Testis (tissue), 2 donors: Measurements from ENCODE around the gene VSTM5.
"Not testable (repeated sequence)": the region's sequence is repeated elsewhere in the genome, so short reads cannot be mapped to it uniquely, and the experiment has no call there.

Source experiments
- POLR2A ChIP-seq: fragments of 450-650 bp; IDR thresholded peaks from one replicate; pipeline ENCODE4 v1.6.1; 2017; ENCODE audit warnings: antibody characterized with exemption, mild to moderate bottlenecking, moderate library complexity
- TF ChIP-seq, protein P1 (sequence below), 3 experiments: fragments of 450-650 bp in 2 of 3; fragments of 200-600 bp in 1 of 3; sonication (generic) in 1 of 3; IDR thresholded peaks; one replicate each; pipeline ENCODE4 v1.5.1; 2016 to 2019; ENCODE audit warnings: antibody characterized with exemption in 3 of 3, mild to moderate bottlenecking in 2 of 3, moderate library complexity in 1 of 3

DNA sequence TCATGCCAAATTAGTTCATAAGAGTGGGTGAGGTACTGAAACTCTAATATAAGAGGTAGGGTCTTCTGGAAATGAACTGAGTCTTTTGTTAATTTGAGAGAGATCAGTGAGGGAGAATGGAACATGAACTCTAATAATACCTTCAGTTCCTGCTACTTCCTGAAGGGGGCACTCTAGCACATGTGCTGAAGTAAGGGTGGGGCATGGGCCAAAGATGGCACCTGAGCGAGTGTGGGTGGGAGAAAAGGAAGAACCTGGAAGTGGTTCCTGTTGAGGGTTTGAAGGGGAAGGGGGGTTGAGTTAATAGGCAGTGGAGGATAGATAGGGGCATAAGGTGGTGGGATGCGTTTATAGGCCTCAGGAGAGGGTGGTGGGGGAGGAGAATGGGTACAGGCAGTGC, 18.0 kb upstream of the VSTM5 start:
- TF ChIP-seq, protein P1, sequence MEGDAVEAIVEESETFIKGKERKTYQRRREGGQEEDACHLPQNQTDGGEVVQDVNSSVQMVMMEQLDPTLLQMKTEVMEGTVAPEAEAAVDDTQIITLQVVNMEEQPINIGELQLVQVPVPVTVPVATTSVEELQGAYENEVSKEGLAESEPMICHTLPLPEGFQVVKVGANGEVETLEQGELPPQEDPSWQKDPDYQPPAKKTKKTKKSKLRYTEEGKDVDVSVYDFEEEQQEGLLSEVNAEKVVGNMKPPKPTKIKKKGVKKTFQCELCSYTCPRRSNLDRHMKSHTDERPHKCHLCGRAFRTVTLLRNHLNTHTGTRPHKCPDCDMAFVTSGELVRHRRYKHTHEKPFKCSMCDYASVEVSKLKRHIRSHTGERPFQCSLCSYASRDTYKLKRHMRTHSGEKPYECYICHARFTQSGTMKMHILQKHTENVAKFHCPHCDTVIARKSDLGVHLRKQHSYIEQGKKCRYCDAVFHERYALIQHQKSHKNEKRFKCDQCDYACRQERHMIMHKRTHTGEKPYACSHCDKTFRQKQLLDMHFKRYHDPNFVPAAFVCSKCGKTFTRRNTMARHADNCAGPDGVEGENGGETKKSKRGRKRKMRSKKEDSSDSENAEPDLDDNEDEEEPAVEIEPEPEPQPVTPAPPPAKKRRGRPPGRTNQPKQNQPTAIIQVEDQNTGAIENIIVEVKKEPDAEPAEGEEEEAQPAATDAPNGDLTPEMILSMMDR (IDR thresholded peaks at IDR 0.05): peak in 1 of 3 experiments; percentile 28
- not testable (repeated sequence) for TF ChIP-seq POLR2A
